Measurements from ENCODE around the gene MUC16.

DNA sequence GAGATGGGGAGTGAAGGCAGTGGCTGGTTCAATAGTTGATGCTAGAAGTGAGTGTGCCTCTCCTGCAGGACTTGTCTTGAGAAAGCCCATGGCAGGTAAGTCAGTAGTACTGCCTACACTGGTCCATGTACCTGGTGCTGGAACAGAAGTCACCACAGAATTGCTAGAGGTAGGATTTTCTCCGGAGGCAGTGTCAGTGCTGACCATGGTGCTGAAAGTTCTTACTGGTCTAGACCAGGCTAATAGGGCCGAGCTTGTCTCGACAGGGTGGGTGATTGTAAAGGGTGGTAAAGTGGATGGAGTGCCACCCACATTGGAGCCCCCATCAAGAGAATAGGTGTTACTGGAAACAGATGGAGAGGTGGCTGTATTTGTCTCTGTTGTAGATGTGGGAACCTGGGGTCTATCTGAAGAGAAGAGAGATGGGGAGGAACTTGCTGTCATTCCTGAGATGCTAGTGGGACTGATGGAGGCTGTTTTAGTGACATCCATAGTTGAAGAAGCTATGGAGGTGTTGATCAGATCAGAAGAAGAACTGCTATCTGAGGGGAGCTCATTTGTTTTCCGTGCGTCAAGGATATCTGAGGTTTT, 36.6 kb downstream of the MUC16 start:
- TF ChIP-seq, protein P1, sequence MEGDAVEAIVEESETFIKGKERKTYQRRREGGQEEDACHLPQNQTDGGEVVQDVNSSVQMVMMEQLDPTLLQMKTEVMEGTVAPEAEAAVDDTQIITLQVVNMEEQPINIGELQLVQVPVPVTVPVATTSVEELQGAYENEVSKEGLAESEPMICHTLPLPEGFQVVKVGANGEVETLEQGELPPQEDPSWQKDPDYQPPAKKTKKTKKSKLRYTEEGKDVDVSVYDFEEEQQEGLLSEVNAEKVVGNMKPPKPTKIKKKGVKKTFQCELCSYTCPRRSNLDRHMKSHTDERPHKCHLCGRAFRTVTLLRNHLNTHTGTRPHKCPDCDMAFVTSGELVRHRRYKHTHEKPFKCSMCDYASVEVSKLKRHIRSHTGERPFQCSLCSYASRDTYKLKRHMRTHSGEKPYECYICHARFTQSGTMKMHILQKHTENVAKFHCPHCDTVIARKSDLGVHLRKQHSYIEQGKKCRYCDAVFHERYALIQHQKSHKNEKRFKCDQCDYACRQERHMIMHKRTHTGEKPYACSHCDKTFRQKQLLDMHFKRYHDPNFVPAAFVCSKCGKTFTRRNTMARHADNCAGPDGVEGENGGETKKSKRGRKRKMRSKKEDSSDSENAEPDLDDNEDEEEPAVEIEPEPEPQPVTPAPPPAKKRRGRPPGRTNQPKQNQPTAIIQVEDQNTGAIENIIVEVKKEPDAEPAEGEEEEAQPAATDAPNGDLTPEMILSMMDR (conservative IDR thresholded peaks at IDR 0.05; ENCODE audit: low read depth, low read length) = no peak
- TF ChIP-seq, protein P2, sequence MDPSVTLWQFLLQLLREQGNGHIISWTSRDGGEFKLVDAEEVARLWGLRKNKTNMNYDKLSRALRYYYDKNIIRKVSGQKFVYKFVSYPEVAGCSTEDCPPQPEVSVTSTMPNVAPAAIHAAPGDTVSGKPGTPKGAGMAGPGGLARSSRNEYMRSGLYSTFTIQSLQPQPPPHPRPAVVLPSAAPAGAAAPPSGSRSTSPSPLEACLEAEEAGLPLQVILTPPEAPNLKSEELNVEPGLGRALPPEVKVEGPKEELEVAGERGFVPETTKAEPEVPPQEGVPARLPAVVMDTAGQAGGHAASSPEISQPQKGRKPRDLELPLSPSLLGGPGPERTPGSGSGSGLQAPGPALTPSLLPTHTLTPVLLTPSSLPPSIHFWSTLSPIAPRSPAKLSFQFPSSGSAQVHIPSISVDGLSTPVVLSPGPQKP (IDR thresholded peaks at IDR 0.05; ENCODE audit: borderline replicate concordance, low read depth, low read length) = no peak
